ENCODE data around the gene TK2.

DNA sequence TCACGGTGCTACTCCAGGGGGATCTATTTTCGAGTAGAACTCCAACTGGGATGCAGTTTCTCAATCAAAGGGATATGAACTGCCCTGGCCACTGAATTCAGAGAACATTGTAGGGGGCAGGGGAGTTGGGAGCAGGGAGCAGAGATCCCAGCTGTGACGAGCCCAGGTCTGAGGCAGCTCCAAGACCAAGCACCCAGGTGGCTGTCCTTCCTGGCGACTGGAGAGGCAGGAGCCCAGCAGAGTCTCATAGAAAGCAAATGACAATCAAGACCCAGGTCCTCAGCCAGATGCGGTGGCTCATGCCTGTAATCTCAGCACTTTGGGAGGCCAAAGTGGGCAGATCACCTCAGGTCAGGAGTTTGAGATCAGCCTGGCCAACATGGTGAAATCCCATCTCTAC lies 60.1 kb downstream of the TK2 start:
- TF ChIP-seq GATA3 (IDR thresholded peaks at IDR 0.05; ENCODE audit: low read depth, low read length) (no peak), GATA2 (IDR thresholded peaks at IDR 0.05; ENCODE audit: low read depth, low read length) (no peak)

Data from SH-SY5Y (cell line).